MCF 10A (cell line): ENCODE results near the gene FSCN2. TPM values are rescaled to one million over a fixed set of nuclear protein-coding genes. Genes with fewer than 3 reads are reported as not detected.

Experiments used
- BruUV-seq: library from RNA; stranded (reverse); fragments of 400-500 nt; replicated peaks from 2 replicates; lab custom pipeline; 2021; lab: Mats Ljungman, UMichigan
- CTCF ChIA-PET: fragments of 300-600 bp; sonication (Branson Sonifier 250); formaldehyde crosslinking; extraction: SDS; loops from one replicate; lab custom pipeline; 2021; ENCODE audit warnings: antibody characterized with exemption, inconsistent platforms; lab: Yijun Ruan, JAX
- POLR2A ChIA-PET: fragments of 300-600, 350-650 bp; sonication (Branson Sonifier 250); formaldehyde crosslinking; extraction: SDS; loops from one replicate; lab custom pipeline; 2020; ENCODE audit warnings: antibody characterized with exemption, inconsistent platforms; lab: Yijun Ruan, JAX
- DNase-seq: peaks from one replicate; pipeline ENCODE4 v3.0.0-alpha.2; 2018; ENCODE audit not compliant: unreplicated experiment
- H3K27ac Mint-ChIP-seq: one replicate; pipeline ENCODE4 v1.8.0; 2022; ENCODE audit warnings: mild to moderate bottlenecking, low read depth, mixed read lengths; ENCODE audit not compliant: unreplicated experiment
- H3K27me3 Mint-ChIP-seq: one replicate; pipeline ENCODE4 v1.8.0; 2022; ENCODE audit warnings: mixed read lengths; ENCODE audit not compliant: insufficient read depth, unreplicated experiment
- H3K36me3 Mint-ChIP-seq: one replicate; pipeline ENCODE4 v1.8.0; 2022; ENCODE audit warnings: mild to moderate bottlenecking, moderate library complexity, mixed read lengths; ENCODE audit not compliant: insufficient read depth, unreplicated experiment
- H3K4me1 Mint-ChIP-seq: one replicate; pipeline ENCODE4 v1.8.0; 2022; ENCODE audit warnings: mixed read lengths; ENCODE audit not compliant: insufficient read depth, unreplicated experiment
- H3K4me3 Mint-ChIP-seq: one replicate; pipeline ENCODE4 v1.8.0; 2022; ENCODE audit warnings: mild to moderate bottlenecking, moderate library complexity, mixed read lengths; ENCODE audit not compliant: unreplicated experiment
- H3K9me3 Mint-ChIP-seq: one replicate; pipeline ENCODE4 v1.8.0; 2022; ENCODE audit warnings: mixed read lengths; ENCODE audit not compliant: unreplicated experiment
- CTCF ChIP-seq: fragments of 200-600 bp; IDR thresholded peaks from one replicate; pipeline ENCODE4 v1.8.0; 2022; ENCODE audit warnings: antibody characterized with exemption, mild to moderate bottlenecking; ENCODE audit not compliant: unreplicated experiment
- intact Hi-C: fragments of 100-400 bp; cut with micrococcal nuclease; formaldehyde crosslinking; loops from 2 replicates; pipeline ENCODE4 v1.14.1; 2022
- total RNA-seq: library from RNA; stranded (reverse); gene quantifications from 2 replicates; pipeline ENCODE4 v1.2.3, GENCODE V29; 2022

FSCN2 gene
- total RNA-seq, 1 experiment from 2014 or later: not detected

DNA sequence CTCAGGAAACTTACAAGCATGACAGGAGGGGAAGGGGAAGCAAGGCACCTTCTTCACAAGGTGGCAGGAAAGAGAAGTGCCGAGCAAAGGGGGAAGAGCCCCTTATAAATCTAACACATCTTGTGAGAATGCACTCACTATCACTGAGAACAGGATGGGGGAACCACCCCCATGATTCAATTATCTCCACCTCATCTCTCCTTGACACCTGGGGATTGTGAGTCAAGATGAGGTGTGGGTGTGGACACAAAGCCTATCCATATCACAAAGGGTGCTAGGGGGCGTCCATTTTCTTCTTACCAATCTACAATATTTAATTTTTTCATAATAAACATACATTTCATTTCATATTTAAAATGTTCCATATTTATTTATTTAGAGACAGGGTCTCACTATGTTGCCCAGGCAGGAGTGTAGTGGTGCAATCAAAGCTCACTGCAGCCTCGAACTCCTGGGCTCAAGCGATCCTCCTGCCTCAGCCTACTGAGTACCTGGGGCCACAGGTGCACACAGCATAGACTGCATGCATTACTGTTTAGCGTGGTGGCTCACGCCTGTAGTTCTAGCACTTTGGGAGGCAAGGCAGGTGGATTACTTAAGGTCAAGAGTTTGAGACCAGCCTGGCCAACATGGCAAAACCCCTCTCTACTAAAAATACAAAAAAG lies 50.5 kb downstream of the FSCN2 start:
- POLR2A ChIA-PET: interaction anchor here (1.5 to 3.3 kb wide), 4 partner anchors 12 to 67 kb away, joined by 4 to 41 read pairs (median 9); partner anchors contain the start of gene ACTG1
- intact Hi-C loops: no loop called here
- no TSS peak for BruUV-seq
- CTCF ChIA-PET: interaction anchor here (0.6 to 4.8 kb wide), 5 partner anchors 22 to 206 kb away, joined by 3 to 29 read pairs (median 5); no protein-coding TSS in a partner anchor
- H3K36me3 Mint-ChIP-seq: peaks cover 33% of the 10 kb centered on the region
- TF ChIP-seq CTCF: no peak
- H3K27me3 Mint-ChIP-seq: no peaks in the 10 kb centered on the region
- peaks cover 44% of the 10 kb centered on the region for H3K4me1 Mint-ChIP-seq
- DNase-seq: peak; percentile 20
- no peak overlapping the region for H3K4me3 Mint-ChIP-seq
- no peaks in the 10 kb centered on the region for H3K9me3 Mint-ChIP-seq
- H3K27ac Mint-ChIP-seq: peak overlapping the region; percentile 71

- H3K4me1 Mint-ChIP-seq: peaks cover 44% of the 10 kb centered on the region
- no peak for TF ChIP-seq CTCF
- DNase-seq: no peak
- ChIA-PET POLR2A (interaction anchor here (0.6 to 2.4 kb wide), 4 partner anchors 13 to 104 kb away, joined by 3 to 8 read pairs (median 3); partner anchors contain the start of genes ARL16 and HGS), CTCF (interaction anchor here (0.6 to 4.8 kb wide), 3 partner anchors 22 to 206 kb away, joined by 3 to 29 read pairs (median 3); no protein-coding TSS in a partner anchor)
- no peak overlapping the region for H3K4me3 Mint-ChIP-seq
- BruUV-seq: no TSS peak
- H3K9me3 Mint-ChIP-seq: no peaks in the 10 kb centered on the region
- H3K27me3 Mint-ChIP-seq: no peaks in the 10 kb centered on the region
- H3K36me3 Mint-ChIP-seq: peaks cover 35% of the 10 kb centered on the region
- H3K27ac Mint-ChIP-seq: peak overlapping the region; percentile 50
- intact Hi-C loops: no loop called here
Observed at GRCh38 chr17:81579298-81579697, 51.1 kb downstream of the FSCN2 start.

DNA sequence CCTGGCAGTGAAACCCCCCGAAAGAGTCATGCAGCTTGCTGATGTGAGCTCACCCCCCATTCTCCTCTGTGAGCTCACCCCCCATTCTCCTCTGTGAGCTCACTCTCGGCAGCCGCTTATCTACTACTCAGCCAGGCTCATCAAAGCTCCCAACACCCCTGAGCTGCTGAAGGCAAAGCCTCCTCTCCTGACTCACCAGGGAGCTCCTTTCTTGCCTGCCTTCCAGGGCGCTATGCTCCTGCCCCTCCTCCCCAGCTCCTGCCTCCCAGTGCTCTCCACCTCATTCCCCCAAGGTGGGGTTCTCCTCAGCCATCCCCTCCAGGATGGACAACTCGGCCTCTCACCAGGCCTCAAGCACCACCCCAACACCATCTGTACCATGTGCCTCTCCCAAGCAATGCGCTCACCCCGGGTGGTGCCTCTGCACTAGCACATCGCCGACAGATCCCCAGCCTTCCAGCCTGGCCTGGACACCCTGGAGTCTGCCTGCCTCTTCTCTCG lies 51.7 kb downstream of the FSCN2 start:
- no TSS peak for BruUV-seq
- Mint-ChIP-seq H3K27me3 (no peaks in the 10 kb centered on the region), H3K36me3 (peaks cover 41% of the 10 kb centered on the region), H3K4me3 (no peak overlapping the region), H3K9me3 (no peaks in the 10 kb centered on the region), H3K4me1 (peaks cover 44% of the 10 kb centered on the region), H3K27ac (peak overlapping the region; percentile 50)
- DNase-seq: no peak
- TF ChIP-seq CTCF: no peak
- POLR2A ChIA-PET: interaction anchor here (0.6 to 2.4 kb wide), 4 partner anchors 13 to 104 kb away, joined by 3 to 8 read pairs (median 3); partner anchors contain the start of genes ARL16 and HGS
- CTCF ChIA-PET: interaction anchor here (4.8 kb wide), 1 partner anchor 21 kb away, joined by 29 read pairs; no protein-coding TSS in a partner anchor
- intact Hi-C loops: no loop called here

- intact Hi-C loops: no loop called here
- H3K9me3 Mint-ChIP-seq: no peaks in the 10 kb centered on the region
- CTCF ChIA-PET: interaction anchor here (4.8 kb wide), 1 partner anchor 21 kb away, joined by 29 read pairs; no protein-coding TSS in a partner anchor
- no peak for DNase-seq
- no peak overlapping the region for H3K4me3 Mint-ChIP-seq
- H3K27me3 Mint-ChIP-seq: no peaks in the 10 kb centered on the region
- POLR2A ChIA-PET: interaction anchor here (0.9 to 2.4 kb wide), 2 partner anchors 14 to 28 kb away, joined by 3 to 8 read pairs; no protein-coding TSS in a partner anchor
- H3K36me3 Mint-ChIP-seq: peaks cover 47% of the 10 kb centered on the region
- peak overlapping the region; percentile 50 for H3K27ac Mint-ChIP-seq
- no peak for TF ChIP-seq CTCF
- BruUV-seq: no TSS peak
- peaks cover 44% of the 10 kb centered on the region for H3K4me1 Mint-ChIP-seq
Observed at GRCh38 chr17:81580481-81580880, 52.3 kb downstream of the FSCN2 start.
